GM21526 (cell line): ENCODE measurements around the gene DHCR7.
A peak's percentile ranks its signal among the peaks of the same experiment; 100 is the strongest.

Source experiments
- ATAC-seq: cut with Tn5 transposase; IDR thresholded peaks from one replicate; pipeline ENCODE4 v1.9.1; 2021; ENCODE audit warnings: moderate library complexity; ENCODE audit not compliant: unreplicated experiment, low FRiP score

Gene DHCR7

DNA sequence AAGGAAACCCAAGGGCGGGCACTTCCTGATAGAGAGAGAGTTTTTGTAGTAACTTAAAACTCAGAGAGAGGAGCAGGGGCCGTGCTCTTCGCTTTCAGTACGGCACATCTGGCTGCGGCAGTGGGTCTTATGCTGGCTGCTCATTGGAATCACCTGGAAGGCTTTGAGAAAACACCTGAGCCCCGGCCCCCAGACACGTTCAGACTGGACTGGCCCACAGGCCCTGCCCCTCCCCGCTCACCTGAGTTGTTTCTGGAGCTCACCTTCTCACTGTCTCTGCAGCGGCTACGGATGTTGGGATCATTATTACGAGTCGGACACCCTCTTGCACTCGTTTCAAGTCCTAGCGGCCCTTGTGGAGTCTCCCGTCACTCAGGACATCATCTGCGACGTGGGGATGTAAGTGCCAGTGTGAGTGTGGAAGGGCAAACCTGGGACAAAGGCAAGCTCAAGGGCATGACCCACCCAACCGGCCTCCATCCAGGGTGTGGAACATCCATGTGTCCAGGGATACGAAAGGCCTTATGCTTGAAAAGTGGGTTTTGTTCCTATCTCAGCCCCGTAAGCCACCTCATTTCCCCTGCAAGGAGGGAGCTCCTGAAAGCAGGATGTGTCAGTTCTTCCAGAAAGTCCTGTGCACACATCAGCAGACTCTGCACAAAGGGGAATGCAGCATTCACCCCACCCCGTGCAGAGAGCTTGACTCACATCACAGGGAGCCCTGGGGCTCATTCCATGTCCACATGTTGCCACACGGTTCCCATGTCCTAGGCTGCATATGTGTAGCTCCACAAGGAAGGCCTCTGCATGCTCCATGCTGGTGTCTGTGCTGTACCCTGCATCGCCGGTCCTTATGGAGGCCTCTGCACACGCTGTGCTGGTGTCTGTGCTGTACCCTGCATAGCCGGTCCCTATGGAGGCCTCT is 10.2 kb upstream of the DHCR7 start:
- no peak for ATAC-seq

DNA sequence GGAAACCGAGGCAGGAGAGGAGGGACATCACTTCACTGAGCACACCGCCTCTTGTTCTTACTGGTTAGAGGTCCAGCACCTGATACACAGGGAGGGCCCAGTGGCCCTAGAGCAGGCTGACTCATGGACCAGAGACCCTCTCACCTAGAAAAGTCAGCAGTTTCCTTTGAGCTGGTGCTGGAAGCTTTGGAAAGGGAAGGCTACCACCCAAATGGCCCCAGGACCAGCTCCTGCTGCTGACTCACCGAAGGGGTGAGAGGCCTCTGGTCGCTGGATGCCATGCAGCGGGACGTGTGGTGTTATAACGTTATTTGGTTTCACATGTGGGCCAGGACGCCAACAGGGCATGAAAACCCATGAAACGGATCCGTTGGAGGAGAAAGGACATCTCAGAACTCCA is 8.6 kb upstream of the DHCR7 start:
- no peak for ATAC-seq

DNA sequence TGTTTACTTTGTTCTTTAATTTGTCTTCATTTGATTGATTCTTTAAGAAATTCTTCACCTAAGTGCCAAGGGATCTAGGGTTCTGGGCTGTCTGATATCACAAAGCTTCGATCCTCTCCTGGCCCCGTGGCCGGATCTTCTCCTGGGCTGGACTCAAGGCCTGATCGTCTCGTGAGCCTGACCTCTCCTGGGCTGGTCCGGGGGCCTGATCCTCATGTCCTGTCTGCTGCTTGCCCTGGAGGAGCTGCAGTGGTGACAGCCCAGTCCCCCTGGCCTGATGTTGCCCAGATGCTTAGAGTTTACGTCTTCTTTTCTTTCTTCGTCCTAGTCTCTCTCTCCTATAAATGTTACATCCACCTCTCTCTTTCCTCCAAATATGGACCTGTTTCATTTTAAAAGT is 8.1 kb upstream of the DHCR7 start:
- no peak for ATAC-seq

DNA sequence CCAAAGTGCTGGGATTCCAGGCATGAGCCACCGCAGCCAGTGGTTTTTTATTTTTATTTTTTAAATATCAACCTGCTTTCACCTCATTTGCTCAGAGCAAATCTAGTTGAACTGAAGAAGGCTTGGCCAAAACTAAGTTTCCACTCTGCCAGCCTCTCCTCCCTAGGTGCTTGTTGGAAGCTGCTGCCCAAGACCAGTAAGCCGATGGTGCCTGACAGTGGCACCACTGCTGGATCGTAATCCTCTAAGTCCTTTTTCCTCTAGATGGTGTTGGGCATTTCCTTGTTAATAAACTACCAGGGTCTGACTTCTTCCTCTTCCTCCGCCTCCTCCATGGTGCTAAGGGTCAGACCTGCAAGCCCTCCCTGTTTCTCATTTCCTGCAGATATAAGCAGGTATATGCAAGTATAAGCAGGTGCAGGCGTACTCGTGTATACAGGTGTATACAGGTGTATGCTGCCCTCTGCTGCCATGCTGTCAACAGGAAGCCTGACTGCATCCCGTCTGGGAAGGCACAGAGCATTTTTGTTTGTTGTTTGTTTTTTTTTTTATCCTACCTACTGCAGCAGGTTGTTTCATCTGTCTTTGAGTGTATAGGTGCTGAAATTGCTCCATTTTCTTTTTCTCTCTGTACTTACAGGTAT is 6.4 kb upstream of the DHCR7 start:
- no peak for ATAC-seq

DNA sequence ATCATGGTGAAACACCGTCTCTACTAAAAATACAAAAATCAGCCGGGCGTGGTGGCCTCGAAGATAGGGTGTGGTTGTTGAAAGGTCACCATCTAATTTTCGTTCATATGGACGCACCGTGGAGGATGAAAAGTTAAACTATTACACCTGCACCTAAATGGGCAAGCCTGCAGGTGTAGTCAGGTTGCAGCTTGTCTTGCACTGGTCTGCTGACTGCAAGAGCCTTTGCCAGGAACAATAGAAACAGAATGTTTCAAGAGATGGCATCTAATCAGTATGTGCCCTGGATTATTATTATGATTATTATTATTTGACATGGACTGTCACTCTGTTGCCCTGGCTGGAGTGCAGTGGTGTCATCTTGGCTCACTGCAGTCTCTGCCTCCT is 5.7 kb upstream of the DHCR7 start:
- ATAC-seq = no peak

DNA sequence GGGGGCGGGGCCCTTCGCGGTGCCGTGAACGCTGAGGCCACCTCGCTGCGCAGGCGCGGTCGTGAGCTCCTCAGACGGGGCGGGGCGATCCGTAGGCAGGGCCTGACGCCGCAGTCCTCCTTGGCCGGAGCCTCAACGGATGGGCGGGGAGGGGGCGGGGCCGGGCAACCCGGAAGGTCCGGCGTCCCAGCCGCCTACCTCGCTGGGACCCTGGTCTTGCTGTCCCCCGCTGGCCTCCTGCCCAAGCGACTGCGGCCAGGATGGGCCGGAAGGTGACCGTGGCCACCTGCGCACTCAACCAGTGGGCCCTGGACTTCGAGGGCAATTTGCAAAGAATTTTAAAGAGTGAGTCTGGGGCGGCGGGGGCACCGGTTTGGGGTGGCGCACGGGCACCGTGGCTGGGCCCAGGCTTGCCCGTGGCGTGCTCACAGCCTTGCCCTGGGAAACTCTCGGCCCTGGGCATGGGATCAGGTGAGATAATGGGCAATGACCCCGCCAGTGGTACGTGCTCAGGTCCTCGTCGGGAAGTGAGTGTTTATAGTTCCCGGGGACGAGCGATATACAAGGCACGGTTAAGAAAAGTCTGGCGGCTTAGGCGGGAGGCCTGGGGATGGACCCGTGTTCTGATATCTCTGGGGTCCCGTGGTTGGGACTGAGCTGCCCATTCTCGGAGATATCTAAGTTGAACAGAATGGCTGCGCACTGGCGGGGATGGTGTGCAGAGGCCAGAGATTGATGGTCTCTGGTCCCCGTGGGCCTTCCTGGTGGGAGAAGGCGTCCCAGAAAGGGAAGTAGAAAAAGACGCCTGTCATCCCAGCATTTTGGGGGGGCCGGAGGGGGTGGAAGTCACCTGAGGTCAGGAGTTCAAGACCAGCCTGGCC is 5.1 kb upstream of the DHCR7 start, which contains the start of gene NADSYN1:
Gene NADSYN1, plus strand, starts transcription at position 167 of the 881 bp plus-strand sequence. Its CDS starts 94 bp downstream, at position 261.
- ATAC-seq = peak; percentile 48

DNA sequence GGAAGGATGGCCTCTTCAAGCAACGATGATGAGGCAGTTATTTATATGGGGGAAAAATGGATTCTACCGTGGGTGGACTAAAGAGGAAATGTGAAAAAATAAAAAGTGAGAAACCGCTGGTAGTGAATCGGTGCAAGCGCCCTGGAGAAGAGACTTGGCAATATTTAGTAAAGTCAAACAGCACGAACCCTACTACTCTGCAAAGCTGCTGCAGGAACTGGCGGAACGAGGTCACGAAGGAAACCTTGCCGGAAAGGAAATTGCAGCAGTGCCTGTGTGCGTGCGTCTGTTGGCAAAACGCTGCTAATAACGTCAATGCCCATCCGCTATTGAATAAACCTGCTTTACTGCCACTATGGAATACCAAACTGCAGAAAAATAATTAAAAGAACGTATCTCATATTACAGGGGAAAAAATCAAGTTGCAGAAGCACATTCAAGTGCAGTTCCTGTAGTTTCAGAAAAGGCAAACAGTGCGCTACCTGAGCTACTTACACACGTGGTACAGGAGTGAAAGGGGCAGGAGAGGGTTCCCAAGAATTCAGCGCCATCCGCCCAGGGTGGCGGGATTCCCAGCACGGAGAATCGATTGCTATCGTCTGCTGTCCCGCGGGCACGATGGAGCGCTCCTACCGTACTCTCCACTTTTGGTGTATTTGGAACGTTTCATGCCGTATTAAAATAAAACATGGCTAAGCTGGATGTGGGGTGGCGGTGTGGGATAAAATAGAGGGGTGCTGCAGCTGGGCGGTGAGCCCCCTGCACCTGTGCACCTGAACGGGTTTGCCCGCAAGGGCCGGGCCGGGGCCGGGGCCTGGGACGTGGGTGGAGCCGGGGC is 4.2 kb upstream of the DHCR7 start:
- no peak for ATAC-seq

DNA sequence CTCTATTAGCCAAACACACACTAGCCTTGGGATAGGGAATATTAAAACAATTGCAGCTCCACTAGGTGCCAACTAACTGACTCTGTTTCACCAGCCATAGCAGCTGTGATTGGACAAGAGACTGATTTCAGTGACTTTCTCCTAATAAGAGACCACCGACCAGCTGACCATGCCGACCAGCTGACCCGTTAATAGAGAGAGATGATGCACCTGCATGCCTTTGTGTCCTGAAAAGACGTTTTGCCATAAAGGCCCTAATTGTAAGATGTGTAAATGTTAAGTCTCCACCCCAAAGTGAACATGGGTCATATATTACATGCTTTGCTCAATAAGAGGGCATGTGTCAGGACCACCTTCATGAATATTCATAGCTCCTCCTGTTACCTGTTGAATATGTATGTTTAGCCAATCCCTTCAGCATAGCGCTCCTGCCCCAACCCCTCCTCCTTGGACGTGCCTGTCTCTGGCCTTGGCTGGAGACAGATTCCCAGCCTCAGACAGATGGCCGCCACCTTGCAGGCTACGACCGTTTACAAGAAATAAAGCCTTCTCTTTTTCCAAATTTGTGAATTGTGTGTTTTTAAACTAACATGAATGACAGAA is 3.5 kb upstream of the DHCR7 start:
- no peak for ATAC-seq

DNA sequence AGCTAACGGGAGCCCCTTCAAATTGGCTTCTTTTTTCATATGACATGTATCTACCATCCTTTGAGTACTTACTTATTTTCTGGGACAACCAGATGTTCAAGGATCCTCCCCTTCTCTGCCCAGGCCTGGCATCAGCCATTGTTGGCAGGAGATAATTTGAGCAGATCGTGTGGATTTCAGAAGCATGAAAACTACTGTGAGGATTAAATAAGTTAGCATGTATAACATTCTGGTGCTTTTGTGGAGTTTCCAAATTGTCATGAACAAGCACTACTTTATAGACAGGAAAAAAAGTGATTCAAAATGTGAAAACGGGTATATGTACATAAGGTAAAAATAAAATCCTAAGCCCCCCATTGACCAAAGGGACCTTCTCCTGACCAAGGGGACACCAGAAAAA is 2.7 kb upstream of the DHCR7 start:
- no peak for ATAC-seq

DNA sequence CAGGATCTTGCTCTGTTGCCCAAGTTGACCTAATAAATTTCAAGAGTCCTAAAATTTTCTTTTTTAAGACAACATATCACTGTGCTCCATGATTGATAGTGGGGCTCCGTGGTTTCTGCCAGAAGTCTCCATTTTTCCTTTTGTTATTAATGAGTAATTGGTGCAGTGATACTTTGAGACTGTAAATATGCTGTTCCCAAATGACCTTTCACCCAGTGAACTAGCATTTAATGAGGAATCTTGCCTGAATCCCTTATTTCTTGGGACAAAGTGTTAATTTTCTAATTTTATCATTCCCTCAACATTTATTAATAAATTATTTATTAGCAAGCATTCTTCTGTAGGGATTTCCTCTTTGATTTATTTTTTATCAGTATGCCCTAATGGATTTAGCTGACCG is 2.3 kb upstream of the DHCR7 start:
- no peak for ATAC-seq

DNA sequence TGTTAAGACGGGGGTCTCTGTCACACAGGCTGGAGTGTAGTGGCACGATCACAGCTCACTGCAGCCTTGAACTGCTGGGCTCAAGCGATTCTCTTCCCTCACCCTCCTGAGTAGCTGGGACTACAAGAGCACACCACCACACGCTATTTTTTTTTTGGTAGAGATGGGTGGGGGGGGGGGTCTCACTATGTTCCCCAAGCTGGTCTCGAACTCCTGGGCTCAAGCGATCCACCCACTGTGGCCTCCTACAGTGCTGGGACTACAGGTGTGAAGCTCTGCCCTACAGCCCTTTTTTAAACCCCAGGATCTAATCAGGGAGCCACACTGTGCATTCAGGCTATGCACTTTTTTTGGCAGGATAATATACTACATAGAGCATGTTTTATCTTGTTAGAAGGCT is 1.4 kb upstream of the DHCR7 start:
- ATAC-seq = no peak

DNA sequence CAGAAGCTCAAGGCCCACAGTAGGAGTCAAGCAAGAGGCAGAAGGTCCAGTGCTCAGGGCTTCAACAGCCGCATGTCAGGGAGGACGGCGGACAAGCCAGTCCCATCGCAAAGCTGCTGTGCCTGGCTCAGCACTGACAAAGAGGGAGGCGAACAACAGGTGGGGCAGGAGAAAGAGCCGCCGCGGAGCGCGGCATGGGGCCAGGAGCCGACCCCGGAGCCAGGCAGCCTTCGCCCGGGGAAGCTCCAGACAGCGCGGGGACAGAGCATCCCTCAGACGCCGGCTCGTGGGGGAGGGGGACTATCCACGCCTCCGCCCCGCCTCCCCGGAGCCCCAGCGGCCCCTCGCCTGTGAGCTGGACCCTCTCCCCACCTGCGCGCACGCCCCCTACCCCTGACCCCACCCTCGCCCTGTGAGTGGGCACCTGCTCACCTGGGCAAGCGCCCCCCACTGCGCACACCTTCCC is 369 bp downstream of the DHCR7 start:
- no peak for ATAC-seq

DNA sequence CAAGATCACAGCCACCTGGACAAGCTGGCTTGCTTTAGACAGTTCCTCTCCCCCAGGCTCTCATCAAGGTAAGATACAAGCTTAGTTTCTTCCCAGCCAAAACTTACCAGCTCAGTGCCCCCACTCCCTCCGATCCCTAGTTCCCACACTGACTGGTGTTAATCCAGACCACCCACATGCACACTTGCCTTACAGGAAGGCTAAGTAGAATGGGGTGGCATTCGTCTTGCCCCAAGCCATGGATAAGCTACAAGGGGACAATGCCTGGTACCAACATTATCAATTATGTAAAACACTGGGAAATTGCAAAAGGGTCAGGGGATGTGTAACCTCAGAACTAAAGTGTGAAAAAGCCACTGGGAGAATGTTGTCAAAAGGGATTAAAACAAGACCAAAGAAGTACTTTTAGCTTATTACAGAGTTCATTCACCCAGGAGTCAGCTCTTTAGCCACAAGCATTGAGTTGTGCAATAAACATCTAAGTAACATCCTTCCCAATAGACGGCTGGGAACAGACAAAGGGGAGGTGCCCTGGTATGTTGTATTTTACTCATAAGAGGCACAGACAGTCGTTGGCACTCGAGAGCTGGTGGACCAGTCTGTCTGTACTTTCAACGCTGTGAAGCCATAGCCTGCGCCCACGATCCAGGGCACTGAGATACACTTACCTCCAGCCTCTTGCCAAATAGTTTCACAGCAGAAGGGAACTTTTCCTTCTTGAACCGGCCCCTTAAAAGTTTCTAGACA is 1.1 kb downstream of the DHCR7 start:
- ATAC-seq = no peak

DNA sequence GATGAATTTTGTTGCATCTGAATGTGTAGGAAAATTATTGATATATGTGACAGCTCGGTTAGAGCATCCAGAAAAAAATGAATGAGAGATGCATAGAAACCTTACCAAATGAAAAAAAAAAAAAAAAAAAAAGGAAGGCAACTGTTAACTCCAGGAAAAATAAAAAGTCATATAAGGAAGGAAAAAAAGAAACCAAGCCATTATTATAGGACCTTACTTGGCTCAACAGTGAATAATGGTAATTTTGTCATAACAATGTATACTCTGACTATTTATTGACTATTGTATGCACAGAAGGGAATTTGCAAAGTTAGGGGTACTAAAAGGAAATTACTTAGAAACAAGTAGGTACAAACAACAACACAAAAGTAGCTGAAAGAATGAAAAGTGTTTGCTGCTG is 2.0 kb downstream of the DHCR7 start:
- ATAC-seq = no peak

DNA sequence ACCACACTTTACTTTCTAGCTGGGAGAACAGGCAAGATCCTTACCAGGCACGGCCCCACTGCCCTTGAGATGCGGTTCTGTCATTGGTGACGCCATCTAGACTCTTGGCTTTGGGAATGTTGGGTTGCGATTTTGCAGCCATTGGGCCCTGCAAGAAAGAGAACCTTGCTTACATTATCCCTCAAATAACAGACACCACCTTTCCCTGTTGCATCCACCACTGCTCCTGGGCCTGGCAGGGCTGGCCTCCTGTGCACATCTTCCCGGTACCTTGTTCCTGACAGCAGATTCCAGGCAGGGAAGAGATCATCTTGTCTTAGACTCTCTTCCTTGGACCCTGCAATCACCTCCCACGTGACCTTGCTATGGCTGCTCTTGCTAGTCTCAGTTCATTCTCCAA is 3.4 kb downstream of the DHCR7 start:
- no peak for ATAC-seq

DNA sequence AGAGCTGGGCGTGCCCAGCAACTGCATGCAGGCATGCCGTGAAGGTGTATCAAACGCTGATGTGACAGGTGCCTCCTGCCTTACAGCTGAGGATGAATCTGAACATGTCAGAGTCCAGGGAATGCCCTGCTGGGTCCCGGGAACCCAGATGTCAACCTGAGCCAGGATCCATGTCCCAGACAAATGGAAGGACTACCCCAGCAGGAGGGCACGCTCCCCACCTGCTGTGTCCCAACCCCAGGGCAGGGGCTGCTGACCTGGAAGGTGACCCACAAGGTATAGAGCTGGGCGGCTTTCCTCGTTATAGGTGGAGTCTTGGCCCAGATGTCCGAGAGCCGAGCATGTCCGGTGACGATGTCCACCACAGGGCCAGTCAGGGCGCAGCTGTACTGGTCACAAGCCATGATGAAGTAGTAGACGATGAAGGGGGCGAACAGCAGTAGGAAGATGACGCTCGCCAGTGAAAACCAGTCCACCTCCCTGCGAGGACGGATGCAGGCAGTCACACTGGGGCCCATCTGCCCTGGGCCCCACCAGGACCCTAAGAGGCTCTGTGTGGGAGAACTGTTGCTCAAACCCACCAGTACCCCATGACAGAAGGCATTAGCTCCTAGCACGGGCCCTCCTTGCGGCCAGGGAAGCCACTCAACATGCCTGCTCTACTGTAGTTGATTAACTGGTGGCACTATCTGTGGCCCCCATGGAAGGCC is 4.3 kb downstream of the DHCR7 start:
- ATAC-seq = no peak

DNA sequence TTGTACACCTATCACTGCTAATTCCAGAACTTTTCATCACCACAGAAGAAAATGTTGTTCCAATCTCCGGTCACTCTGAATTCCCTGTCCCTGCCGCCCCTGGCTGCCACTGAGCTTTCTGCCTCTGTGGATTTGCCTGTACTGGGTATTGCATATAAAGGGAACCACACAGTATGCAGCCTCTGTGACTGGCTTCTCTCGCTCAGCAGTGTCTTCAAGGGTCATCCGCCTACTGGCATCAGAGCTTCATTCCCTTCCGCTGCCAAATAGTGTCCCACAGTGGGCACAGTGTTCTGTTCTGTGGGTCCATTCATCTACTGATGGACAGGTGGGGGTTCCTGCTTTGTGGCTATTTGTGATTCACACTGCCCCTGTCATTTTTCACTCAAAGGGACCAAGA is 5.3 kb downstream of the DHCR7 start:
- ATAC-seq = no peak

DNA sequence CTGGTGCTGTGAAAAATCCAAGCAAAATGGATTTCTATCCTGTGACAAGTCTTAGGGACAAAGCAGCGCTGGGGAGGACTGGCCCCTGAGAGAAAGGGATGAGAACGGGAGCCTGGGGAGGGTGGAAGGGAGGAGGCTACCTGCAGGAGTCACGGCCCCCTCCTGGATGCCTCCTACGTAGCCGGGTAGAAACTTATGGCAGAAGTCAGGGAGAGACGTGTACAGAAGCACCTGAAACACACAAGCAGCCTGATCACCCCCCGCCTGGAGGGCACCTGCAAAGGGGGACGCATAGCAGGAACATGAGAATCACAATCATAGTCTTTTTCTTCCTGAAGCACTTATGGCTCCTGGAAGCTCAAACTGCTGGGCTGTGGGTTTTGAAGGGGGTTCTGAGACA is 6.1 kb downstream of the DHCR7 start:
- no peak for ATAC-seq
